Ureter (tissue), 1 donor: ENCODE results near the gene CHD8. TPM values are rescaled to one million over a fixed set of nuclear protein-coding genes. Genes with fewer than 3 reads are reported as not detected.

Experiments used
- DNase-seq: peaks from one replicate; pipeline ENCODE4 v3.0.0-alpha.2; 2020; ENCODE audit warnings: low spot score
- total RNA-seq: library from RNA; stranded (reverse); gene quantifications from one replicate; pipeline ENCODE4 v1.2.4, GENCODE V29; 2023
- donor health status: DM: yes; HTN: yes; CAD: no.

CHD8 gene
- total RNA-seq, 1 donor from 2014 or later = 116 TPM

DNA sequence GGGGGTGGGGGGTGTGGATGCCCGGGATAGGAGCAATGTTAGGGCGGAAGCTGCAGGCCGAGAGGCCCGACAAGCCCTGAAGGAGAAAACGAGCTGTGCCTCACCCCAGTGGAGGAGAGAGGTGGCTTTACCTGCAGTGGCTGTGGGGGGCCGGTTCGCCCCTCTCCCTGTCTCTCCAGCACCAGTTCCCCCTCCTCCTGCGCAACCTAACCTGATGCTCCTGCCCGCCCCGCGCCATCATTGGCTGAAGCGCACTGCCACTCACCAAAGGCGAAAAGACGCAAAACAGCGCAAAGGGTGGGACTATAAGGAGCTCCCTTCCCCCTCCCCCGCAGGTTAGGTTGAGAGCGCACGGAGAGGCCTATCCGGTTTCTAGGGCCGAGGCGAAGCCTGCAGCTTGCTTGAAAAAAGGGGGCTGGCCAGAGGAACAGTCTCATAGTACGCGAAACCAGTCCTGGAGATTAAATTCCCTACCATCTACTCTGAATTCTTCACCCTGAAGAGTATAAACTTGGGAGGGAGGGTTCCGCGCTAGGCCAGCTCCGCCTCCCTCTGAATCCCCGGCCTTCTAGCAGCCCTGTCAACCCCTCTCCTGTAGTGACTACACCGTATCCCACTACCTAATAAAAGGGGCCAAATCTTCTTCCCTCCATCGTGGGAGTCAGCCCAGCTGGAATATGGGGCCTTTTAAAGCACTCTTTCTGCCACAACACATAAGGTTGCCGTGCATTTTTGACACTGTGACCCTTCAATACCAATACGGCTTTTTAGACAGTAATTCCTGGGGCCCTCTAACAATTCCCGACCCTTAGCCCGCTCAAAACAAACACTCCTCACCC, 18.6 kb downstream of the CHD8 start:
- peak; percentile 98 for DNase-seq

DNA sequence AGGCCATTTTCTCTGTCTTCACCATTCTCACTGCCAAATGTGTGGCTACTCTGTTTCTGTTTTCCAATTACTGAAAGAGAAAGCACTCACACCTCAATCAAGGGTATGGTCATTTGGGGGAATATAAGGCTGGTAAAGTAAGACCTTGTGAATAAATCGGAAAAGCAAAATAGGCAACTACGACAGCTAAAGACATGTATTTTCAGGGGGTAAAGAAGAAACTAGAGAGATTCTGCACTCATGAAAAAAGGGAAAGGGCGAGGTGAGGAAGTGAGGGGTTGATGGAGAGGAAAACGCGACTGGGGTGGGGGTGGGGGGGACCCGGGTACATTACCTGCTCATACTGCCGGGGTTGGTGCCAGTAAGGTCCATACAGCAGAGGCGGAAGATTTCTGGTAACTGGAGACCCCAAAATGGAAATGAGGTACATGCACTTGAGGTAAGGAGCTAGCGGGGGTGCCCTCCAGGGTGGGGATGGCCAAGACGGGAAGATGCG, 19.3 kb downstream of the CHD8 start:
- DNase-seq = no peak

DNA sequence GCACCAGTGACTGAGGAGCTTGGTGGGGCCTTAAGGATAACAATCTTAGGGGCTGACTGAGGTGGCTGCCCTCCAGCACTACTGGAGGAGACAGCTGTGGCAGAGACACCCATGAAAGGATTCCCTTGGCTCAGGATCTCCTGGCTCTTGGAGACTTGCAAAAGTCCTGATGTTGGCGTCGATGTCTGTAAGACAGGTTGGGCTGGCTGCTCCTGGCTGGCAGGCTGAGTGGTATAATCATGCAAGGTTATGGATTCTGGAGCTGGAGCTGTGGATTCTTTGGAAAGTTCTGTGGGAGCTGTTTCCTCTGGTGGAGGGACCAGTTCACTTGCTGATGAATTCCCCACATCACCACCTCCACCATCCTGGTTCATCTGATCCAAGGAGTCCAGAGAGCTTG, 24.8 kb downstream of the CHD8 start:
- no peak for DNase-seq

DNA sequence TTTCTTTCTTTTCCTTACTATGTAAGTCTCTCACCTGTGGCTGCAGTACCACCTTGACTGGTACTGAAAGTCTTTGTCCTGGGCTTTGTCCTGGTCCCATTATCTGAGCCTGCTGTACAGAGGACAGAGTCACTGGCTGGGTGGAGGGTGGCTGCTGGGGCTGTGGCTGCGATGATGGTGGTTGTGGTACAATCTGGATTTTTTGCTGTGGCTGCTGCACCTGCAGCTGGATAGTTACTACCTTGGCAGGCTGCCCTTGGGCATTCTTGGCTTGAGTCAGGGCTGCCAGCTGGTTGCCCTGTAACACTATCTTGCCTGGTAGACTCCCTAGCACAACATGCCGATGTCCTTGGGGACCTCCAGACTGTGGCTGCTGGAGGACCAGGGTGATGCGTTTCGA, 27.0 kb downstream of the CHD8 start:
- no peak for DNase-seq

DNA sequence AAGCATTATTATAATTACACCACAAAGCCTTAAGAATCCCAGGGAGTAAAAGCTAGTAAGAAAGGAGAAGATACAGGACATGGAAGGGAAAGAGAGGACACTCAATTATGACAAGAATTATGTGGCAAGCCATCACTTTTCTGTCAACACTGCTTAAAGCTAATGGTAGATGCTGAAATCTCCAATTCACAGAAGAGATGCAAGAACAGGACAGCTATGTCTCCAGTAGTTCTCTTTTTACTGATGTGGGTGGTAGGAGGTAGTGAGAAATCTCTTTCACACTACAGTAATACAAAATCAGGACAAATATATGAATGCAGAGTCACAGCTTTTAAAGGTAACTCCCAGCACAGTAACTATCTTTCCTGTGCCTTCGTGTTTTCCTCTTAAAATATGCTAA, 29.2 kb downstream of the CHD8 start:
- DNase-seq = no peak

DNA sequence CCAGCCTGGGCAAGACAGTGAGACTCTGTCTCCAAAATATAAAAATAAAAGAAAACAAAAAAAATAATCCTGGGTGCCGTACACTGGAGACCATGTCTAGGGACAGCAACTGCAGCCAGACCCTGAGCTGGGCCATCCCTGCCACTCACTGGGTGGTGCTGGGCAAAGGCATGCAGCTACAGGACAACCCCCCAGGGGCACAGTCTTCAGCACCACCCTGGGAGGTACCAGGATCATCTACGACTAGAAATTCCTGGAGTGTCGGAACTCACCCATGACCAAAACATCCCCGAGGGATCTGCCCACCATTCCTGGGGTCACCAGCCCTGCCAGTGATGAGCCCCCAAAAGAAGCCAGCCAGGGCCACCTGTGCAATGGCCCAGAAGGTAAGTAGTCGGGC, 36.4 kb downstream of the CHD8 start:
- DNase-seq = no peak

DNA sequence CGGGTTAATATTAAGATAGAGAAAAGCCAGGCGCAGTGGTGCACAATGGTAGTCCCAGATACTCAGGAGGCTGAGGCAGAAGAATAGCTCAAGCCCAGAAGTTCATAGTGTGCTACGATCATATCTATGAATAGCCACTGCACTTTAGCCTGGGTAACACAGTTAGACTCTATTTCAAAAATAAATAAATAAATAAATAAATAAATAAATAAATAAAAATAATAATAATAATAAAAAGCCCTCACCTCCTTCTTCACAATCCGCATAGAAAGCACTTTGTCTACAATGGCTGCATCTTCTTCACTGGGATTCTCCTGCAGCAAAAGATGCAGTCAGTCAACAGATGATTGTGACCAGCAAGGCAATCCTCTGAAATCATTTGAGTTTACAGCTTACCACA, 40.6 kb downstream of the CHD8 start:
- no peak for DNase-seq

DNA sequence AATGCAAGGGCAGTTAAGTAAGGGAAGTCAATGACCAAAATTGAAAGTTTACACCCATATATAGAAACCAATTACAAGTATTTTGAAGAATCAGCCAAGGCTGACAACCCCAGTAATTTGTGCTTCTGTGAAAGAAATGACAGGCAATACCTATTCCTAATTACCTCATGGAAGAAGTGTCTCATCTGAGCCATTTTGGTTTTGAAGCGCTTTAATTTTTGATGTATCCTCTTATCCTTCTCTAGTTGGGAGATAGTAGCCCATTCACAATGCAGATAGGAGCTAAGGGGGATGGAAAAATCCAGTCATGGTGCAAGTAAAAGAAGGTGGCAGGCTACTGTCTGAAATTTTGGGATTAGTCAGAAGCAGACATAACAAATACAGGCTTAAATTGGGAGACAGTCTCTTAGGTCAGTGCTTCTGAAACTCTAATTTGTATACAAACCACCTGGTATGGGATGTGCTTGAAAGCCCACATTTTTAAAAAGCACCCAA, 41.7 kb downstream of the CHD8 start:
- no peak for DNase-seq

DNA sequence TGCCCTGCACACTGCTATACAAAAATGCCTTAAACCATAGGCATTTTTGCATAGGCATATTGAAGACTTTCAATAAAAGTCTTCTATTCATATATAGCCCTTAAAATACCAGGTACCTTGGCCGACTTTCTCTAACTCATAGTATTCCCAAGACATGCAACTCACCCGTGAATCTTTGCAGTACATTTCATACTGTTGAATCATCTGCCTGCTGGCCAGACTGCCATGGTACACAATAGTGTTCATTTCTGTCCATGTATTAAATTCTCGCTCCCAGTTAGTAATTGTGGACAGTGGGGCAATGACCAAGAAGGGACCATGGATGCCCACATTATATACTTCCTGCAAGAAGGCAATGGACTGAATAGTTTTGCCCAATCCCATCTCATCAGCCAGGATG, 47.8 kb downstream of the CHD8 start:
- DNase-seq = no peak

DNA sequence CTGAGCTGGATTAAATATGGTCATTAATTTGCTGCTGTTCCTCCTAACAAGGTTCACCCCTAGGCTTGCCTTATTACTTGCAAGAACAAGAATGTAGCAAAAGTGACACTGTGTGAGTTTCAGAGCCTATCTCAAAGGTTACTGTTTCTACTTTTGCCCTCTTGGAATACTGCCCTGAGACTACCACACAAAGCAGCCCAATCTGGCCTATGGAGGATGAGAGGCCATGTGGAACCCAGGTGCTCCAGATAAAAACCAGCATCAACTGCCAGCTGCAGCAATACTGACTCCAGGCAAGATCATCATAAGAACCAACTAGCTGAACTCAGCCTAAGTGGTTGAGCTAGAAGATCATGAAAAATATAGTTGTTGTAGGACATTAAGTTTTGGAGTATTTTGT, 49.7 kb downstream of the CHD8 start:
- DNase-seq = no peak

DNA sequence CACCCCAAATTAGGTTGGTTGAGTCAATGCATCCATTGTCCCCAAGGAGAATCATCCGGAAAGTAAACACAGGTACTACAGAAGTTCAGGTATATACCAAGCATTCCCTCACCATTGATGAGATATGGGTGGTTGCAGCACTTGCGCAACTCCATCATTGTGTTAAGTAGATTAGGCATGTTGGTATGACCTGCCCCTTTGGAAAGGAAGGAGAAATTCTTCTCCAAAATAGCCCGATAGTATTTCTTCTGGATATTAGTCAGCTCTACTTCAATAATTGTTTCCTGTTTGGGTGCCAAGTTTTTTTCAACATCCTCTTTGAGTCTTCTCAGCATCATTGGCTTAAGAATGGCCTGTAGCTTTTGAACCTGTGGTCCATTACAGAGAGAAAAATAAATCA, 50.8 kb downstream of the CHD8 start:
- DNase-seq = no peak

DNA sequence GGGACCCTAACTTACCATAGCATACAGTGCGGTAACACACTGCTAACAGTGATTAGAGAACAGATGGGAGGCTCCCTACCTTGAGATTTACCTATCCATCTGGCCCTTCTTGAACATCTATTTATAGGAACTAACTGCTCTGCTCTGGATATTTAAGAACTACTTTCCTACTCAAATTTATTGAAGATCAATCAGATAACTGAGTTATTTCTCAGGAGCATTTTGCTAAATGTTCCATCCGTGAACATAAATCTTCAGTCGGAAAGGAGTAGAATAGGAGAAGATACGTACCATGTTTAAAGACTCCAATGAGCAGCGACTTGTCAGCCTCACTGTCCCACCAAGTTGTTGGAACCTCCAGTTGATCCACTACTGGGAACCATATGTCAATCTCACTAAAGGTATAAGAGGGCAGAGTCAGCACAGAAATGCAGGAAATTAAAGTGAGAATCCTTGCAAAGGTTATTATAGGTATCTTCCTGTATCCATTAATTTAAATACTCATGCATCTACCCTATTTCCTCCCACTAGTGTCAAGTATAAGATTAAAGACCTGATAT, 56.5 kb downstream of the CHD8 start:
- no peak for DNase-seq

DNA sequence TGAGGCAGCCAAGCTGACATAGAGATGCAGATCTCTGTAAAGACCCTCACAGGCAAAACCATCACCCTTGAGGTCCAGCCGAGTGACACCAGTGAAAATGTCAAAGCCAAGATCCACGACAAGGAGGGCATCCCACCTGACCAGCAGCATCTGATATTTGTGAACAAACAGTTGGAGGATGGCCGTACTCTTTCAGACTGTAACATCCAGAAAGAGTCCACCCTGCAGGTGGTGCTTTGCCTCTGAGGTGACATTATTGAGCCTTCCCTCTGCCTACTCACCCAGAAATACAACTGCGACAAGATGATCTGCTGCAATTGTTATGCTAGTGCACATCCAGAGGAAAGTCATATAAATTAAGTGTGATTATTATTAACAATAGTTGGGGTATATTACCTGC, 57.0 kb downstream of the CHD8 start:
- no peak for DNase-seq

DNA sequence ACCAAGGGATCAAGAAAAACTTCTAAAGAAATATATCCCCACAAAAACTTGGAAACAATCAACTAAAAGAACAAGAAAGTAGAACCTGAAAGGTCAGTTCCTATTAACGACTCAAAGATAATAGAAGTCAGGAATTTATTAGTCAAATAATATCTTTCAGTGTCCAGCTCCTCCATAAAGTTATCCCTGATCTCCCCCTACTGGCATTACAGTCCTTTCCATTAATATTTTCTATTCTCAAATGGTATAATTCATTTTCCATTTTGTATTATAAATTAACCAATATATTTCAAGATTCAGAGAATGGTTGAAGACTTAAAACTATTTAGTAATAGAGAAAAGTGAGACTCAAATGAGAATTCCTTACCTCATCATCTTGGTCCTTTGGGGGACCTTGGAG, 60.5 kb downstream of the CHD8 start:
- DNase-seq = no peak

DNA sequence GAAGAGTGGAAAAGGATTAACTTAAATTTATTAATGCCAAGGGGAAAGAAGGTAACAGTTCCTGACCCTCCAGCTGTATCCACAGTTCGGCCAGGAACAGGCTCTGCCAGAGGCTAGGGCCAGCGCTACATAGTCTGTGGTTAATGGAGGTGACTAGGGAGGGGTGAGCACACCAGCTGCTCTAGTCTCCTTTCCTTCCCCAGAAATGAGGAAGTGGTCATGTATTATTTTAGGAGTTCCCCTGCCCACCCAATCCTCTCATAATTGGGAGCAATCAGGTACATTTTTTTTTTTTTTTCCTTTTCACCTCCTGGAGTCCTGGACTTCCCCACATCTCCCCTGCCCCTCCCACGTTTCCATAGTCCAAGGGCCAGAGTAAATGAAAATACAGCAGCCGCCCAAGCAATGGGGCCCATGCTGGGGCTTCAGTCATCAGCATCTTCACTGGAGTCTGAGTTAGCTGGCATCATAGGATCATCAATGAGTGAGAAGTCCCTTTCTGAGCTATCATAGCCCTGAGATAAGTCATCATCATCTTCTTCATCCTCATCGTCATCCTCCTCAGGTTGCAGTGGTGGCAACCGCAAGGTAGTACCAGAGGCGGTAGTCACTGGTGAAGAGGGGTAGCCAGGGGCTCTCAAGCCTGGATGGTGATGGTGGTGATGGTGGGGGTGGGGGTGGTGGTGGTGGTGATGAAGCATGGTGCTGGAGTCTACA, 70.6 kb downstream of the CHD8 start:
- no peak for DNase-seq

DNA sequence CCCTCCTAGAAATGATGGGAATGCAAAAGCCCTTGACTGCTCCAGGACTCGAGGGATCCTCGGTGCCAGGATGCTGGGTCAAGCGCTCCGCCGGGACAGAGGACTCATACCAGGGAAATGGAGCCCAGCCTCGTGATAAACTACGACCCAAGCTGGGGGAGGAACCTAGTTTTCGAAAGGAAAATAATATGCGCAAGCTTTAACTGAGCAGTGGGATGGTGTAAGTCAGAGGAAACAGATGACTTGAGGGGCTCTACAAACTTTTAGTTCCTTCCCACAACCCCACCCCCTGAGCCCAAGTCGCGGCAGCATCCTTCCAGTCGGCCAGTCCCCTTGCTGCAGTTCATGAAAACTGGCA, 71.5 kb downstream of the CHD8 start:
- DNase-seq = no peak

DNA sequence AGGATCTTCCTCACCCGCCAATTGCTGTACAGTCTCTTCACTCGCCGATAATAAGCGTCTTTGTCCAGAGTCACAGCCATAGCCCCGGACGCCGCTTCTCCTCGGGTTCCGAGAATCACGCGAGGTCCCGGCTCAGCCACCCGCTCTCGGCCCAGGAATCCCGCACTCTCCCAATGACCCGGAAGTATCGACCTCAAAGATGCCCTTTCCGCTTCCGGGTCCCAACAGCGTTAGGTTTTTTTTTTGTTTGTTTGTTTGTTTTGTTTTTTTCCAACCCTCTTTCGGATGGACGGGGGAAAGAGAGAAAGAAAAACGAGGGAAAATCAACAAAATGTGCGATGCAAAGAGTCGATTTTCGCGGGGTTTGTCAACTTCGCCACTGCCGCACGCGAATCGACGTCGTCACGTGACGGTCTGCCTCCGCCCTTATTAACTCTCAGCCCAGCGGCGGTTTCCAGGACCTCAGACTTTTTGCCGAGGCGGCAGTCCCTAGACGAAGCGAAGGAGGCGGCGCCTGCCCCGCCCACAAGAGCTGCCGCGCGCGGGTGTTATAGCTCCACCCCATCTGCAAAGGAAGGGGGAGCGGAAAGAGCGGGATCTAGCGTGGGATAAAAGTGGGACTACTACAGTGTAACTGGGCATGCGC, 72.0 kb downstream of the CHD8 start, which contains the start of gene SUPT16H:
TSS of gene SUPT16H (minus strand) at position 172 of the 646 bp plus-strand sequence. CDS start at position 80, 92 bp downstream.
- peak; percentile 95 for DNase-seq

DNA sequence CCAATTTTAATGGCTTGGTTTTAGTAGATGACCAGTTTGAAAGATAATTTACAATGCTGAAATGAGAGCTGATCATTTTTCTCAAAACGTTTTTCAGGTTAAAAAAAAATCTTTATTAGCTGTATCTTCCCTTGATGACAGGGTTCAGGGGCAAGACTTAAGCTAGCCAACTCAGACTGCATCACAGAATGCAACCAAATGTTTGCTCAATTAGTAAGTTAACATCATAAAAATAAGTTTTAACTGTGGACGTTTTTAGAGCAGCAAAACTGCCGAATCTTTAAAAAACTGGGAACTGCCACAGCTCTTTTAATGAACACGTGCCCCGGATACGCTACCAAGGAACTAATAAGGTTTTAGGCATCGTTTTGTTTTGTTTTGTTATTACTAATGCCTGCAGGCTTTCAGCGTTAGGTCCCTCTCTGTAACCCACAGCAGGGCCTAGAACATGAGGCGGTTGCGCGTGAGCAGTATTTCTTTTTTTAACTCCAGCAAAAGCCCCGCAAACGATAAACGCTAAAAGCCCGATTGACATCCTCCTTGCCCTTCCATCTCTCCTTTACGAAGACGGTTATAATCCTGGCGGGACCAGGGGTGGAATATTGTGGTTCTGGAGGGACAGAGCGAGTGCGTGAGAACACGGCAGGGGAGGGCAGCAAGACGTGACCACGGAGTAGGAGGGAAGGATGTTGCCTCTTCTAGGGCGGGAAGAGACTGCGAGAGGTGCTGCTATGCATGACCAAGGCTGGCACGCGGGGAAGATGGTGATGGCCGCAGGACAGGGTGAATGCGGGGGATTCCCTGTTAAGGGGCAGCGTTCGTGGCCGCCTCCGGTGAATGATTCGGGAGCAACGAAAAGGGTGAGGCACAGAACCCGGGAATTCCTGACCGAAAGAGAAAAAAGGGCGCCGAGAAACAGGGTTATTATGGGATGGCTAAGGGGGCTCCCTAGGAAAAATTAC, 72.8 kb downstream of the CHD8 start:
- no peak for DNase-seq

DNA sequence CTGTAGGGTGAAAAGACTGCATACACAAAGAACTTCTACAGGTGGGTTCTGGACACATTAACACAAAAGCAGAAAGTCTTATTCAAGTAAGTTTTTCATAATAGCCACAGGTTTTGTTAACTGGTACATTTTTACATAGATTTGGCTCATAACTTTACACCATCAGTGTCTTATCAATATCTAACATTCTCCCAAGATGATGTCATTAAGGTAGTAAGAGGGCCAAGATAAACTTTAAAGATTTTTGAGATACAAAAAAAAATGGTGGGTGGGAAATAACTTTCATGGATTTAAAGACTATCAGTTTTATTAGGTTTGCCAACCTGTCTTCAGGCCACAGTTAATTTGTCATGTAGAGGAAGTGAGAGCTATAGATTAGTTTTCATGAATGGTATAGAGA, 73.8 kb downstream of the CHD8 start:
- DNase-seq = no peak

DNA sequence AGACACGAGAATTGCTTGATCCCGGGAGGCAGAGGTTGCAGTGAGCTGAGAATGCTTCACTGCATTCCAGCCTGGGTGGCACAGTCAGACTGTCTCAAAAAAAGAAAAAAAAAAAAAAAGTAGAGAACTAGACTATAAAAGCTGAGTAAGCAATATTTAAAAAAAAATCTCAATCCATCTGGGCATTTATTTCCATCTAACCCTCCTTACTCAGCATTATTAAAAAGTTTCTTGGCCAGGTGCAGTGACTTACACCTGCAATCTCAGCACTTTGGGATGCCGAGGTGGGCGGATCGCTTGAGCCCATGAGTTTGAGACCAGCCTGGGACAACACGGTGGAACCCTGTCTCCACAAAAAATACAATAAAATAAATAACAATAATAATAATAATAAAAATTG, 76.6 kb downstream of the CHD8 start:
- DNase-seq = no peak

DNA sequence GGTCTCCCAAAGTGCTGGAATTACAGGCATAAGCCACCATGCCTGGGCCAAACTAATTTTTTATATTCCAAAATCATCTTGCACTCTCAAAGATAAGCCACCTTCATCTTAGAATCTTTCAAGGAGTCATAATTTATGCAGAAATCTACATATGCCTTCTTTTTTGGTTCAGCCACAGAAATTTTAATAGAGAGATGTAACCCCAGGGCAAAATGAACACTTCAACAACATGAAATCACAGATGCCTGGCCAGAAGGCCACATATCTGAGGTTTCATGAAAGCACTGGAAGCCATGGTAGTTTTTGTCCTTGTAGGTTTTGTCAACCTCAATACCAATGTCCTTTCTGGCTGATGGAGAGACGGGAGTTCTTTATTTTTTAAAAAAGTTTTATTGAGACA, 81.9 kb downstream of the CHD8 start:
- no peak for DNase-seq
